Measurements from ENCODE around the gene SPI1. TPM values are rescaled to one million over a fixed set of nuclear protein-coding genes. Genes with fewer than 3 reads are reported as not detected.

Gene SPI1
- total RNA-seq, 1 donor from 2014 or later = 98.2 TPM

DNA sequence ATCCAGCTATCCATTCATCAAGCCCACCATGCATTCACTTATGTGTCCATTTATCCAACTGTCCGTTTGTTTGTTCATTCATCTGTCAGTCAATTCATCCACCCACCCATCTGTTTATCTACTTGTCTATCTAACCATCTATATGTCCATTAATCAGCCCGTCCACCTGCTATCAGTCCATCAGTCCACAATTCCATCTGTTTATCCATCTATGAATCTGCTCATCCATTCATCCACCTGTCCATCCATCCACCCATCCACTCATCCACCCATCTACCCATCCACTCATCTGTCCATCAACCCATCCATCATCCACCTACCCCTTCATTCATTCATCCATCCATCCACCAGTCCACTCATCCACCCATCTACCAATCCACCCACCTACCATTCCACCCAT lies 970 bp upstream of the SPI1 start:
- no peak overlapping the region for H3K4me3 ChIP-seq
- no peaks in the 10 kb centered on the region for H3K27me3 ChIP-seq
- H3K4me1 ChIP-seq = no peaks in the 10 kb centered on the region
- DNase-seq (ENCODE audit: low spot score in 2 of 2) = no peak
- H3K36me3 ChIP-seq = no peaks in the 10 kb centered on the region
- H3K27ac ChIP-seq = no peak overlapping the region
- intact Hi-C loops (cut with DNase I) = no loop called here
- no peaks in the 10 kb centered on the region for H3K9me3 ChIP-seq
- TF ChIP-seq, protein P1, sequence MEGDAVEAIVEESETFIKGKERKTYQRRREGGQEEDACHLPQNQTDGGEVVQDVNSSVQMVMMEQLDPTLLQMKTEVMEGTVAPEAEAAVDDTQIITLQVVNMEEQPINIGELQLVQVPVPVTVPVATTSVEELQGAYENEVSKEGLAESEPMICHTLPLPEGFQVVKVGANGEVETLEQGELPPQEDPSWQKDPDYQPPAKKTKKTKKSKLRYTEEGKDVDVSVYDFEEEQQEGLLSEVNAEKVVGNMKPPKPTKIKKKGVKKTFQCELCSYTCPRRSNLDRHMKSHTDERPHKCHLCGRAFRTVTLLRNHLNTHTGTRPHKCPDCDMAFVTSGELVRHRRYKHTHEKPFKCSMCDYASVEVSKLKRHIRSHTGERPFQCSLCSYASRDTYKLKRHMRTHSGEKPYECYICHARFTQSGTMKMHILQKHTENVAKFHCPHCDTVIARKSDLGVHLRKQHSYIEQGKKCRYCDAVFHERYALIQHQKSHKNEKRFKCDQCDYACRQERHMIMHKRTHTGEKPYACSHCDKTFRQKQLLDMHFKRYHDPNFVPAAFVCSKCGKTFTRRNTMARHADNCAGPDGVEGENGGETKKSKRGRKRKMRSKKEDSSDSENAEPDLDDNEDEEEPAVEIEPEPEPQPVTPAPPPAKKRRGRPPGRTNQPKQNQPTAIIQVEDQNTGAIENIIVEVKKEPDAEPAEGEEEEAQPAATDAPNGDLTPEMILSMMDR (IDR thresholded peaks at IDR 0.05) = no peak

DNA sequence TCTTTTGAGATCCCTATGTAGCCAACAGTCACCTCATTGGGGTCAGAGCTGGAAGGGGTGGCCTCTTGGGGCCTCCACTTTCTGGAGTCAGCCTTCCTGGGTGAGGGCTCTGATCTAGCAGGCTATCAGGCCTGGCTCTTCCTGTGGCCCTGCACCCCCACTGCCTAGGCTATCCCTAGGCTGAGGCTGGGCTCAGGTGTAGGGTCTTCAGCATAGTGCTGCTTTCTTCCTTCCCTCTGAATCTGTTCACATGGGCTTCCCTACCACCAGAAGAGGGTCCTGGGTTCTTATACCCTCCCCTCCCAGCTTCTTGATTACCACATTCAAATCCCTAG lies 456 bp upstream of the SPI1 start:
- Histone ChIP-seq H3K36me3 (no peaks in the 10 kb centered on the region), H3K4me3 (no peak overlapping the region), H3K27ac (peak overlapping the region in 1 of 2 donors; percentile 39), H3K4me1 (peaks cover 0 to 3% of the 10 kb centered on the region in 2 donors), H3K9me3 (no peaks in the 10 kb centered on the region), H3K27me3 (no peaks in the 10 kb centered on the region)
- DNase-seq (ENCODE audit: low spot score in 2 of 2) = no peak
- TF ChIP-seq, protein P1 (IDR thresholded peaks at IDR 0.05) = no peak
- intact Hi-C loops (cut with DNase I) = no loop called here

DNA sequence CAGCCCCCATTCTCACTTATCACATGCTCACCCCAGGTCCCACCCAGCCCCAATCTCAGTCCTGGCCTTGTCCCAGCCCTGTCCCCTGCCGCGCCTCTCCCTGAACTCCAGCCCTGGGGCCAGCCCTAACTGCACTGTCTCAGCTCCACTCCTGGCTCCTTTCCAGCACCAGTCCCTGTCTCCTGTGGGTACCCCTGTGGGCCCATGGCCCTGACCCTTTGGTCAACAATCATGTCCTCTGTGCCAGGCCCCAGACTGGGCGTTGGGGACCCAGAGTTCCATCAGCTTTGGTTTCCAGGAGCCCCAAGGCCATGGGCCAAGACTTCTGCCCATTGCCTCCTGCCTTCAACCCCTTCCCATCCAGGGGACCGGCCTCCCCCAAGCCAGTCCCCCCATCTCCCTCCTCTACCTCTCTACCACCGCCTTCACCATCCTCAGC lies 757 bp downstream of the SPI1 start:
- DNase-seq (ENCODE audit: low spot score in 2 of 2) = no peak

DNA sequence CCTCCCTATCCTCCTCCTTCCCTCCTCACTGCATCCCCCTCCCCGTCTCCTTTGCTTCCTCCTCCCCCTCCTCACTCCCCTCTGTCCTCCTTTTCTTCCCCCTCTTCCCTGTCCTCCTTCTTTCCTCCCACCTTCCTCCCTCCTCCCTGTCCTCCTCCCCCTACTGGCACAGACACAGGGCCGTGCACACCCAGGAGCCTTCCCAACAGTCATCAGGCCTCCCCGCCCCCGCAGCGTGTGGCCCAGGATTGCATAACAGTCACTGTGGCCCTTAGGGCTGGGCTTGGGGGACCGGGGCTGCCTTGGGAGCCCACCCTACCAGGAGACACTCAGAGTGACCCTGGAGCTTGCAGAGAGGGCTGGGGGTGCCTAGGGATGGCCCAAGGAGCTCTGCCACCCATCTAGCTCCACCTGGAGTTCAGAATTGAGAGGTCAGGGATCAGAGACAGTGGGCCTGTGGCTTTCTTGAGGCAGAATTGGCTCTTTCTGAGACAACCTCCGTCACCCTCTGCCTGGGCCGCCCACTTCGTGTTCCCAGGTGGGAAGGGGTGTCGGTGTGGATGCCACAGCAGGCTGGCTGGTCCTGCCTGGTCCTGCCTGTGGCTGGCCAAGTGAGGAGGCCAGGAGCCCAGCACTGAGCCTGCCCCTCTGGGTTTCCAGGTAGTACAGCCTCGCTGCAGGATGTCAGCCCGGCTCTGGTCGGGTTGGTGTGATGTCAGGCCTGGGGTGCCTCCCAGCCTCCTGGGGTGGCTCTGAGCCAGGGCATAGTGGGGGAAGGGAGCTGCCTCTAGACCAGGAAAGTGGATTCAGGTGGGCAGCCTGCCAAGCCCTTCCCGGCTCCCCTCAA lies 1.6 kb downstream of the SPI1 start:
- no peaks in the 10 kb centered on the region for H3K9me3 ChIP-seq
- H3K27me3 ChIP-seq = no peaks in the 10 kb centered on the region
- intact Hi-C loops (cut with DNase I) = no loop called here
- peak overlapping the region in 1 of 2 donors; percentile 53 for H3K27ac ChIP-seq
- peaks cover 0 to 3% of the 10 kb centered on the region in 2 donors for H3K4me1 ChIP-seq
- peak overlapping the region in 1 of 2 donors; percentile 30 for H3K4me3 ChIP-seq
- DNase-seq (ENCODE audit: low spot score in 2 of 2) = no peak
- TF ChIP-seq, protein P1 (IDR thresholded peaks at IDR 0.05) = no peak
- H3K36me3 ChIP-seq = no peaks in the 10 kb centered on the region

More for the DNA sequence above, 757 bp downstream of the SPI1 start:
- Histone ChIP-seq H3K27ac (peak overlapping the region; percentile 53 to 55), H3K4me1 (peaks cover 0 to 3% of the 10 kb centered on the region in 2 donors), H3K9me3 (no peaks in the 10 kb centered on the region), H3K36me3 (no peaks in the 10 kb centered on the region), H3K27me3 (no peaks in the 10 kb centered on the region), H3K4me3 (peak overlapping the region in 1 of 2 donors; percentile 30)
- intact Hi-C loops (cut with DNase I) = no loop called here
- TF ChIP-seq, protein P1 (IDR thresholded peaks at IDR 0.05) = no peak

DNA sequence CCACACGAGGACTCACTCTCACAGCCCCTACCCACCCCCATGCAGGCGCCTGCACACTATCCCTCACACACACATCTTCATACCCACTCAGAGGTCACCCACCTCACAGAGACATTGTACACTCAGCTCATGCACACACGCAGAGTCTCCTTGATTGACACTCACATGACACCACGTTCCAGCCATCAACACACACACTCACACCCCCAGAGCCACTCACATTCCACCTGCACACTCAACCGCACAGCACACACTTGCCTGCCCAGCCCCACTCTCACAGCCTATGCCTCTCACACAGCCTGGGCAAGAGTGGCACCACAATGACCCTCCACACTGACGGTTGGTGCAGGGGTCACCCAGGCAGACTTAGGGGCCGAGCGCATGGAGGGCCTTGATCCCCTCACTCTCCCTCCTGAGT lies 2.2 kb downstream of the SPI1 start:
- Histone ChIP-seq H3K9me3 (no peaks in the 10 kb centered on the region), H3K4me3 (peak overlapping the region in 1 of 2 donors; percentile 30), H3K4me1 (peaks cover 0 to 3% of the 10 kb centered on the region in 2 donors), H3K36me3 (no peaks in the 10 kb centered on the region), H3K27ac (no peak overlapping the region), H3K27me3 (no peaks in the 10 kb centered on the region)
- DNase-seq (ENCODE audit: low spot score in 2 of 2) = no peak
- TF ChIP-seq, protein P1 (IDR thresholded peaks at IDR 0.05) = no peak
- intact Hi-C loops (cut with DNase I) = no loop called here

All from ascending aorta (tissue), 2 donors.